ENCODE measurements around the gene ANKRD9. TPM values are rescaled to one million over a fixed set of nuclear protein-coding genes. Genes with fewer than 3 reads are reported as not detected.

The ANKRD9 gene, protein sequence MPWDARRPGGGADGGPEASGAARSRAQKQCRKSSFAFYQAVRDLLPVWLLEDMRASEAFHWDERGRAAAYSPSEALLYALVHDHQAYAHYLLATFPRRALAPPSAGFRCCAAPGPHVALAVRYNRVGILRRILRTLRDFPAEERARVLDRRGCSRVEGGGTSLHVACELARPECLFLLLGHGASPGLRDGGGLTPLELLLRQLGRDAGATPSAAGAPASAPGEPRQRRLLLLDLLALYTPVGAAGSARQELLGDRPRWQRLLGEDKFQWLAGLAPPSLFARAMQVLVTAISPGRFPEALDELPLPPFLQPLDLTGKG
- 46.3 and 72.0 TPM in 2 replicates for total RNA-seq

DNA sequence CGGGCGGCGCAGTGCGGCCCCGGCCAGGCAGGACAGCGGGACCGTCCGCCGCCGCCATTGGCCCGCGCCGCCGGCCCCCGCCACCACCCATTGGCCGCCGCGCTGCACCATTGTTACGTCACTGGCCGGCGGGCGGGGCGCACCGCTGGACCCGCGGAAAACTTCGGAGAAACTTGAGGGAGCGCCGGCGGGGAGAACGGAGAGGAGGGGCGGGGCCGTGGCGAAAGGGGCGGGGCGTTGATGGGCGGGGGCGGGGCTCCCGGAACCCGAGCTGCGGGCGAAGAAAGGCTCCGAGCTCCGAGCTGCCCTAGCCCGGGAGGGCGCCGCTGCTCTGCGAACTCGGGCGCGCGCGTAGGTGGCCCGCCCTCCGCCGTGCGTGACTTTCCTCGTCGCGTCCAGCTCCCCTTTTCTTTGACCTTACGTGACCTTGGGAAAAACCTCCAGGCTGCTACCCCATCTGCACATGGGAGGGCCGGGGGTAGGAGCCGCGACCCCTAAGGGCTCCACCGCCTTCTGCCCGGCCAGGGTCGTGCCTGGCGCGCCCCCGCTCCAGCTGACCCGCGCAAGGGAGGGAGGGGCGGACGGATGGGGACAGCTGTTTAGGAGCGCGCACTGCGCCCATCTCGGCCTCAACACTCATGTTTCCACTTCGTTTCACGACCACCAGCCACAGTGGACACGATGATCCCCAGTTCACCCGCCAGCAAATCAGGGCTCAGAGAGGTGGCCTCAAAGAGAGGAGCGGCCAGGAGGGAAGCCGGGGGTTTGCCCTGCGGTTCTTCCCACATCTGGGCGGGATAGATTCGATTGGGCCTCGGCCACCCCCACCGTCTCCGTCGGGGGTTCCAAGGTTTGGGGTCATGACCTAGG is at the start of gene ANKRD9:
Gene ANKRD9 (minus strand): TSS at position 31 of the 870 bp plus-strand sequence. CDS start 1,887 bp downstream, outside the sequence.

Other genes starting within 250 kb of the ANKRD9 start
- gene MOK, start 204.6 kb downstream of the ANKRD9 start, total RNA-seq: 10.4 and 10.8 TPM in 2 replicates
- 10.7 and 12.9 TPM in 2 replicates for gene ZNF839, start 190.0 kb downstream of the ANKRD9 start, total RNA-seq
- gene CINP, start 146.9 kb downstream of the ANKRD9 start, total RNA-seq: 58.0 and 66.9 TPM in 2 replicates
- 6.3 and 8.0 TPM in 2 replicates for gene TECPR2, start 146.8 kb downstream of the ANKRD9 start, total RNA-seq
- 23.7 and 29.8 TPM in 2 replicates for gene RCOR1, start 82.9 kb upstream of the ANKRD9 start, total RNA-seq